Upper lobe of left lung (tissue), 6 donors: ENCODE results near the gene PNMT. TPM values are rescaled to one million over a fixed set of nuclear protein-coding genes. Genes with fewer than 3 reads are reported as not detected.
"Not testable (repeated sequence)": the region's sequence is repeated elsewhere in the genome, so short reads cannot be mapped to it uniquely, and the experiment has no call there.

Experiments used
- ATAC-seq, 2 donors: fragments of 200-7000 bp; cut with Tn5 transposase; one replicate each; pipeline ENCODE4 v1.9.1; 2022; ENCODE audit warnings: mild to moderate bottlenecking in 2 of 2, moderate library complexity in 2 of 2; ENCODE audit not compliant: low FRiP score in 2 of 2
- DNase-seq, 2 donors: peaks; one replicate each; pipeline ENCODE4 v3.0.0-alpha.2; 2019 to 2020
- H3K27ac ChIP-seq, 4 donors: fragments of 200-600 bp; sonication (generic); one replicate each; pipeline ENCODE4 v1.5.1; 2016 to 2019
- H3K27me3 ChIP-seq, 4 donors: fragments of 200-600 bp; sonication (generic); one replicate each; pipeline ENCODE4 v1.5.1; 2017 to 2019
- H3K36me3 ChIP-seq, 4 donors: fragments of 200-600 bp; sonication (generic); one replicate each; pipeline ENCODE4 v1.5.1; 2016 to 2019
- H3K4me1 ChIP-seq, 4 donors: fragments of 200-600 bp; sonication (generic); one replicate each; pipeline ENCODE4 v1.5.1; 2018 to 2019
- H3K4me3 ChIP-seq, 4 donors: fragments of 200-600 bp; sonication (generic); one replicate each; pipeline ENCODE4 v1.5.1; 2017 to 2019; ENCODE audit warnings: mild to moderate bottlenecking in 2 of 4, moderate library complexity in 1 of 4
- H3K9me3 ChIP-seq, 4 donors: fragments of 200-600 bp; sonication (generic); one replicate each; pipeline ENCODE4 v1.5.1; 2018 to 2019
- EP300 ChIP-seq, 4 donors: sonication (generic); formaldehyde crosslinking; IDR thresholded peaks; one replicate each; pipeline ENCODE4 v1.5.1; 2017; ENCODE audit warnings: antibody characterized with exemption in 4 of 4, control low read depth in 2 of 4
- POLR2A ChIP-seq, 4 donors: fragments of 450-650 bp; IDR thresholded peaks; one replicate each; pipeline ENCODE4 v1.5.1; 2016 to 2017; ENCODE audit warnings: antibody characterized with exemption in 4 of 4, mild to moderate bottlenecking in 2 of 4
- POLR2AphosphoS5 ChIP-seq, 2 donors: sonication (generic); formaldehyde crosslinking; IDR thresholded peaks; one replicate each; pipeline ENCODE4 v1.5.1; 2017; ENCODE audit warnings: antibody characterized with exemption in 2 of 2
- WGBS, 2 donors: methylation state at CpG; one replicate each; pipeline ENCODE4 v1.1.5; 2017 to 2018; 5-methylcytosine and 5-hydroxymethylcytosine counted together
- total RNA-seq, 6 donors: library from RNA; depleted of rRNA in 4 of 6; stranded (reverse); fragments of >200 nt in 4 of 6; gene quantifications; one replicate each; pipeline versions ENCODE4 v1.1.0 to v1.2.1, GENCODE V29; 2016 to 2021
- TF ChIP-seq, protein P1 (sequence below), 6 experiments: fragments of 450-650 bp in 4 of 6; fragments of 200-600 bp in 2 of 6; sonication (generic) in 2 of 6; IDR thresholded peaks; one replicate each; pipeline ENCODE4 v1.5.1; 2016 to 2019; ENCODE audit warnings: antibody characterized with exemption in 6 of 6
- donor health status: DM: no; HTN: no; CAD: no; lungs with moderate emphysema.
- donor health status: DM: no; HTN: yes; CAD: no; lungs with severe emphysema.

Gene PNMT
- total RNA-seq, 6 donors from 2014 or later, result 3.1 to 21.3 (median 7.0) TPM

GRCh38 chr17:39694593-39694992 lies 26.3 kb downstream of the PNMT start:
- WGBS, 2 donors, result 83 to 91% methylated on average over 5 of the region's 5 CpGs
- DNase-seq (no peak), ATAC-seq (no peak)
- Histone ChIP-seq H3K36me3 (no peaks in the 10 kb centered on the region), H3K9me3 (no peaks in the 10 kb centered on the region), H3K27ac (no peak overlapping the region), H3K27me3 (no peaks in the 10 kb centered on the region), H3K4me3 (no peak overlapping the region), H3K4me1 (peaks cover 0 to 4% (median 0%) of the 10 kb centered on the region in 4 donors)
- TF ChIP-seq POLR2AphosphoS5 (IDR thresholded peaks at IDR 0.05) (no peak), EP300 (IDR thresholded peaks at IDR 0.05) (no peak), POLR2A (IDR thresholded peaks at IDR 0.05) (no peak)
- TF ChIP-seq, protein P1, sequence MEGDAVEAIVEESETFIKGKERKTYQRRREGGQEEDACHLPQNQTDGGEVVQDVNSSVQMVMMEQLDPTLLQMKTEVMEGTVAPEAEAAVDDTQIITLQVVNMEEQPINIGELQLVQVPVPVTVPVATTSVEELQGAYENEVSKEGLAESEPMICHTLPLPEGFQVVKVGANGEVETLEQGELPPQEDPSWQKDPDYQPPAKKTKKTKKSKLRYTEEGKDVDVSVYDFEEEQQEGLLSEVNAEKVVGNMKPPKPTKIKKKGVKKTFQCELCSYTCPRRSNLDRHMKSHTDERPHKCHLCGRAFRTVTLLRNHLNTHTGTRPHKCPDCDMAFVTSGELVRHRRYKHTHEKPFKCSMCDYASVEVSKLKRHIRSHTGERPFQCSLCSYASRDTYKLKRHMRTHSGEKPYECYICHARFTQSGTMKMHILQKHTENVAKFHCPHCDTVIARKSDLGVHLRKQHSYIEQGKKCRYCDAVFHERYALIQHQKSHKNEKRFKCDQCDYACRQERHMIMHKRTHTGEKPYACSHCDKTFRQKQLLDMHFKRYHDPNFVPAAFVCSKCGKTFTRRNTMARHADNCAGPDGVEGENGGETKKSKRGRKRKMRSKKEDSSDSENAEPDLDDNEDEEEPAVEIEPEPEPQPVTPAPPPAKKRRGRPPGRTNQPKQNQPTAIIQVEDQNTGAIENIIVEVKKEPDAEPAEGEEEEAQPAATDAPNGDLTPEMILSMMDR (IDR thresholded peaks at IDR 0.05), result no peak

GRCh38 chr17:39695089-39695474 lies 26.8 kb downstream of the PNMT start:
- Histone ChIP-seq H3K27me3 (no peaks in the 10 kb centered on the region), H3K27ac (no peak overlapping the region), H3K36me3 (no peaks in the 10 kb centered on the region), H3K4me3 (no peak overlapping the region), H3K4me1 (peaks cover 0 to 5% (median under 1%) of the 10 kb centered on the region in 4 donors), H3K9me3 (no peaks in the 10 kb centered on the region)
- TF ChIP-seq EP300 (IDR thresholded peaks at IDR 0.05), result no peak
- TF ChIP-seq, protein P1 (IDR thresholded peaks at IDR 0.05), result no peak
- no peak for TF ChIP-seq POLR2AphosphoS5 (IDR thresholded peaks at IDR 0.05)
- TF ChIP-seq POLR2A (IDR thresholded peaks at IDR 0.05), result no peak
- ATAC-seq, result no peak
- no peak for DNase-seq
- WGBS, 2 donors, result 92 to 96% methylated on average over 2 of the region's 2 CpGs

- Histone ChIP-seq H3K4me3 (no peak overlapping the region), H3K4me1 (peaks cover 2 to 18% (median 10%) of the 10 kb centered on the region in 4 donors), H3K9me3 (no peaks in the 10 kb centered on the region), H3K27ac (no peak overlapping the region), H3K36me3 (no peaks in the 10 kb centered on the region), H3K27me3 (no peaks in the 10 kb centered on the region)
- TF ChIP-seq, protein P1 (IDR thresholded peaks at IDR 0.05), result no peak
- TF ChIP-seq POLR2AphosphoS5 (IDR thresholded peaks at IDR 0.05) (no peak), EP300 (IDR thresholded peaks at IDR 0.05) (no peak), POLR2A (IDR thresholded peaks at IDR 0.05) (no peak)
- ATAC-seq, result no peak
- WGBS, 2 donors, result 94 to 100% methylated on average over 4 to 6 of the region's 6 CpGs
- DNase-seq, result no peak
Measured at GRCh38 chr17:39696731-39697130, 28.5 kb downstream of the PNMT start.

- no peaks in the 10 kb centered on the region for H3K36me3 ChIP-seq
- WGBS, 2 donors, result 90 to 97% methylated on average over 5 of the region's 5 CpGs
- DNase-seq (no peak), ATAC-seq (no peak)
- TF ChIP-seq, protein P1 (IDR thresholded peaks at IDR 0.05), result no peak
- no peak for TF ChIP-seq POLR2AphosphoS5 (IDR thresholded peaks at IDR 0.05)
- no peak for TF ChIP-seq EP300 (IDR thresholded peaks at IDR 0.05)
- TF ChIP-seq POLR2A (IDR thresholded peaks at IDR 0.05), result no peak
- H3K4me1 ChIP-seq, result peaks cover 7 to 30% (median 16%) of the 10 kb centered on the region in 4 donors
- no peak overlapping the region for H3K4me3 ChIP-seq
- H3K27me3 ChIP-seq, result no peaks in the 10 kb centered on the region
- H3K27ac ChIP-seq, result no peak overlapping the region
- H3K9me3 ChIP-seq, result no peaks in the 10 kb centered on the region
Measured at GRCh38 chr17:39697961-39698360, 29.7 kb downstream of the PNMT start.

DNA sequence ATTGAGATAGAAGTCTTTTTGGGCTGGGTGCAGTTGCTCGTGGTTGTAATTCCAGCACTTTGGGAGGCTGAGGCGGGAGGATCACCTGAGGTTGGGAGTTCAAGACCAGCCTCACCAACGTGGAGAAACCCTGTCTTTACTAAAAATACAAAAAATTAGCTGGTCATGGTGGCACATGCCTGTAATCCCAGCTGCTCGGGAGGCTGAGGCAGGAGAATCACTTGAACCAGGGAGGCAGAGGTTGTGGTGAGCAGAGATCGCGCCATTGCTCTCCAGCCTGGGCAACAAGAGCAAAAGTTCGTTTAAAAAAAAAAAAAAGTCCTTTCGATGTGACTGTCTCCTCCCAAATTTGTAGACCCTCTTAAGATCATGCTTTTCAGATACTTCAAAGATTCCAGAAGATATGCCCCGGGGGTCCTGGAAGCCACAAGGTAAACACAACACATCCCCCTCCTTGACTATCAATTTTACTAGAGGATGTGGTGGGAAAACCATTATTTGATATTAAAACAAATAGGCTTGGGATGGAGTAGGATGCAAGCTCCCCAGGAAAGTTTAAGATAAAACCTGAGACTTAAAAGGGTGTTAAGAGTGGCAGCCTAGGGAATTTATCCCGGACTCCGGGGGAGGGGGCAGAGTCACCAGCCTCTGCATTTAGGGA lies 31.0 kb downstream of the PNMT start:
- H3K9me3 ChIP-seq, H3K36me3 ChIP-seq, H3K27me3 ChIP-seq, ATAC-seq, DNase-seq: not testable (repeated sequence)
- H3K4me3 ChIP-seq, result peak overlapping the region; percentile 65 to 94 (median 88)
- peak overlapping the region; percentile 86 to 91 (median 88) for H3K27ac ChIP-seq
- WGBS, 2 donors, result 48 to 52% methylated on average over 11 of the region's 11 CpGs
- peaks cover 13 to 43% (median 29%) of the 10 kb centered on the region in 4 donors for H3K4me1 ChIP-seq
